Mesothelial cell of epicardium (in vitro differentiated cells): ENCODE measurements around the gene SOX9. TPM values are rescaled to one million over a fixed set of nuclear protein-coding genes. Genes with fewer than 3 reads are reported as not detected.
"Not testable (repeated sequence)": the region's sequence is repeated elsewhere in the genome, so short reads cannot be mapped to it uniquely, and the experiment has no call there.

Experiments used
- DNase-seq, 2 experiments: peaks; one replicate each; pipeline ENCODE4 v3.0.0; 2021; ENCODE audit warnings: low spot score in 2 of 2; ENCODE audit not compliant: unreplicated experiment in 2 of 2
- H3K27ac Mint-ChIP-seq: 2 replicates; pipeline ENCODE4 v1.8.0; 2021; ENCODE audit warnings: mixed read lengths
- H3K27me3 Mint-ChIP-seq: 2 replicates; pipeline ENCODE4 v1.8.0; 2021; ENCODE audit warnings: low read depth, mixed read lengths
- H3K36me3 Mint-ChIP-seq: 2 replicates; pipeline ENCODE4 v1.8.0; 2021; ENCODE audit warnings: mixed read lengths
- H3K4me1 Mint-ChIP-seq: 2 replicates; pipeline ENCODE4 v1.8.0; 2021; ENCODE audit warnings: mixed read lengths
- H3K4me3 Mint-ChIP-seq: 2 replicates; pipeline ENCODE4 v1.8.0; 2021; ENCODE audit warnings: mild to moderate bottlenecking, moderate library complexity, mixed read lengths
- H3K9me3 Mint-ChIP-seq: 2 replicates; pipeline ENCODE4 v1.8.0; 2021; ENCODE audit warnings: mixed read lengths
- total RNA-seq: library from RNA; stranded (reverse); gene quantifications from 3 replicates; pipeline ENCODE4 v1.2.1, GENCODE V29; 2021
- TF ChIP-seq, protein P1 (sequence below): fragments of 200-600 bp; sonication (generic); IDR thresholded peaks from one replicate; pipeline ENCODE4 v1.5.0; 2021; ENCODE audit warnings: antibody characterized with exemption; ENCODE audit not compliant: unreplicated experiment

Gene SOX9
- total RNA-seq, 1 donor from 2014 or later = 47.1 TPM

DNA sequence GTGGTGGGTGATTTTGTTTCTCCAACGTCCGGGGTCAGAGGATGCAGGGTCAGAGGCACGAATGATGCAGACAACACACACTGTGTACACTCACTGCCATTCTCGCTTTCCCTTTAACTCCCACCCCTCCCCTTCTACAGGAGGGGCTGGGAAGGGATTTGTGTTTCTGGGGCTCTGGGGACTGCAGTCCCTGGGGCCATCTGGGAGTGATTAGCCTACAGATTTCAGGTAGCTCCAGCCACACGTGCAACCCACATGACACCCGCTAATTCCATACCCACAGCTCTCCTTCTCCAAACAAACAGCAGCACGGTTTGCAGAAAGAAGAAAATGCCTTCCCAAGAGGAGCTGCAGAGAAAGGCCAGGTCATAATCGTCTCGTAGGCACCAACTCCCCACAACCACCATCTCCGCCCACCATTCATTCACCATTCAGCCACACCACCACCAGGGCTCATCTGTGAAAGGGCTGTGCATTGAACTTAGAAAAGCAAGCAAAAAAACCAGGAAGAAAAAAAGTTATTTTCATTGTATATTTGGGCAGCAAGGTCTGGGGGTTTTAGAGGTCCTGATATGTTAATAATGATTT lies 9.4 kb upstream of the SOX9 start:
- Mint-ChIP-seq H3K9me3 (no peaks in the 10 kb centered on the region), H3K4me1 (peaks cover 24% of the 10 kb centered on the region), H3K27ac (no peak overlapping the region), H3K27me3 (peaks cover 53% of the 10 kb centered on the region), H3K4me3 (no peak overlapping the region), H3K36me3 (no peaks in the 10 kb centered on the region)
- no peak for DNase-seq
- TF ChIP-seq, protein P1, sequence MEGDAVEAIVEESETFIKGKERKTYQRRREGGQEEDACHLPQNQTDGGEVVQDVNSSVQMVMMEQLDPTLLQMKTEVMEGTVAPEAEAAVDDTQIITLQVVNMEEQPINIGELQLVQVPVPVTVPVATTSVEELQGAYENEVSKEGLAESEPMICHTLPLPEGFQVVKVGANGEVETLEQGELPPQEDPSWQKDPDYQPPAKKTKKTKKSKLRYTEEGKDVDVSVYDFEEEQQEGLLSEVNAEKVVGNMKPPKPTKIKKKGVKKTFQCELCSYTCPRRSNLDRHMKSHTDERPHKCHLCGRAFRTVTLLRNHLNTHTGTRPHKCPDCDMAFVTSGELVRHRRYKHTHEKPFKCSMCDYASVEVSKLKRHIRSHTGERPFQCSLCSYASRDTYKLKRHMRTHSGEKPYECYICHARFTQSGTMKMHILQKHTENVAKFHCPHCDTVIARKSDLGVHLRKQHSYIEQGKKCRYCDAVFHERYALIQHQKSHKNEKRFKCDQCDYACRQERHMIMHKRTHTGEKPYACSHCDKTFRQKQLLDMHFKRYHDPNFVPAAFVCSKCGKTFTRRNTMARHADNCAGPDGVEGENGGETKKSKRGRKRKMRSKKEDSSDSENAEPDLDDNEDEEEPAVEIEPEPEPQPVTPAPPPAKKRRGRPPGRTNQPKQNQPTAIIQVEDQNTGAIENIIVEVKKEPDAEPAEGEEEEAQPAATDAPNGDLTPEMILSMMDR = no peak

DNA sequence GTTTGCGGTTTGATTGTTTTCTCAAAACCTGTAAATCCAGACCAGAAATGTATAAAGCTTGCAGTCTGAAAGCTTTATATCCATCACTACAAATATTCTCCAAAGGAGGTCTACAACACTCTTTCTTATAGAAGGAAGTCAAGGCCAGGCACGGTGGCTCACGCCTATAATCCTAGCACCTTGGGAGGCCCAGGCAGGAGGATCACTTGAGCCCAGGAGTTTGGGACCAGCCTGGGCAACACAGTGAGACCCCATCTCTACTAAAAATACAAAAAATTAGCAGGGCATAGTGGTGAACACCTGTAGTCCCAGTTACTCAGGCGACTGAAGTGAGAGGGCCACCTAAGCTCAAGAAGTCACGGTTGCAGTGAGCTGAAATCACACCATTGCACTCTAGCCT lies 8.9 kb upstream of the SOX9 start:
- DNase-seq, H3K9me3 Mint-ChIP-seq, H3K36me3 Mint-ChIP-seq, H3K4me3 Mint-ChIP-seq, H3K27ac Mint-ChIP-seq: not testable (repeated sequence)
- Mint-ChIP-seq H3K27me3 (peaks cover 55% of the 10 kb centered on the region), H3K4me1 (peaks cover 29% of the 10 kb centered on the region)

DNA sequence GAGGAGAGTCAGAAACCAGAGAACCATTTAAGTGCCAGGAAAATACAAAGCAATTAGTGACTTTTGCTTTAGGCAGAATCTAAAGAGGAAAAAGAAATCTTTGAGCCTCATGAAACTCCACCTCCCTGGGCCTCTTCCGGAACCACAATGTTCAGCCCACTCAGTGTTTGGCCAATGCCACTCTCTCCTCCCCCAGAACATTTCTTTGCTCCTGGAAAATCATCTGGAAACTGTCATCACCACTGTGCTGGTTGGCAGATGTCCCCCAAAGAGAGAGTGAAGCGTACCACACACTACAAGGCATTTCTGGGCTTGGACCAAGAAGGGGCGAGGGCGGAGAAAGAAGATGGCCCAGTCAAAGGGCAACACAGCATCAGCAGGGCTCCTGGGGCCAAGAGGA lies 7.1 kb upstream of the SOX9 start:
- Mint-ChIP-seq H3K27ac (no peak overlapping the region), H3K9me3 (no peaks in the 10 kb centered on the region), H3K36me3 (no peaks in the 10 kb centered on the region), H3K4me3 (no peak overlapping the region), H3K27me3 (peaks cover 66% of the 10 kb centered on the region), H3K4me1 (peaks cover 44% of the 10 kb centered on the region)
- TF ChIP-seq, protein P1 = no peak
- no peak for DNase-seq

DNA sequence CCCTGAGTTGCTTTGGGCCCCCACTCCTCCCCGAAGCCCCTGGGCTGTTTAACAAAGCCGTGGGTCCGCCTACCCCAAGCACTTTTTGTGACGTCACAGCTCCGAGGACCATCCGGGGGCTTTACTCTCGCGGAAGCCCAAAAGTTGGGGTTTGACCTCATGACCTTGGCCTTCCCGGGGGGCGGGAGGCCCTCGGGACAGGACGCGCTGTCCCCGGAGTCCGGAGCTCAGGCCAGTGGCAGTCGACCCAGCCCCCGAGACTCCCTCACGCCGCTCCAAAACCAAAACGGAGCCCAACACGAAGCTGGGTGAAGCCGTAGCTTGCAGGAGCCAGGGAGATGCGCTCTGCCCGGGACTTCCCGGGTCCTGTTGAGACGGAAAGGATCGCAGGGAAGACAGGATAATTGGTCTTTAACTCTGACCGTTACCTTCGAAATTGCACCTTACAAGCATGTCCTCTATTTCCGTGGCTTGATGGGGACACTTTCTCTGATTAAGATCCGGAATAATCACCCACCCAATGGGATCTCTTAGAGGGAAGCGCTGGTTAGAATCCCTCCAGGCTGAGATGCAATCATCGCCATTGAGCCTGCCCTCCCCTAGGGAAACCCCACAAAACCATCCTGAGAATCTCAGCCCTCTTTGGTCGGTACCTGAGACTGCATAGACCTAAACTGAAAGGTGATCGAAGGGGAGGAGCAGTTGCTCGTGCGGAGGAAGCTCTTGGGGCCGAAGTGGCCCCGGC lies 4.9 kb upstream of the SOX9 start:
- H3K27me3 Mint-ChIP-seq = peaks cover 73% of the 10 kb centered on the region
- peaks cover 51% of the 10 kb centered on the region for H3K4me1 Mint-ChIP-seq
- H3K27ac Mint-ChIP-seq = no peak overlapping the region
- TF ChIP-seq, protein P1 = no peak
- no peaks in the 10 kb centered on the region for H3K9me3 Mint-ChIP-seq
- DNase-seq = no peak
- H3K4me3 Mint-ChIP-seq = peak overlapping the region; percentile 73
- H3K36me3 Mint-ChIP-seq = no peaks in the 10 kb centered on the region

DNA sequence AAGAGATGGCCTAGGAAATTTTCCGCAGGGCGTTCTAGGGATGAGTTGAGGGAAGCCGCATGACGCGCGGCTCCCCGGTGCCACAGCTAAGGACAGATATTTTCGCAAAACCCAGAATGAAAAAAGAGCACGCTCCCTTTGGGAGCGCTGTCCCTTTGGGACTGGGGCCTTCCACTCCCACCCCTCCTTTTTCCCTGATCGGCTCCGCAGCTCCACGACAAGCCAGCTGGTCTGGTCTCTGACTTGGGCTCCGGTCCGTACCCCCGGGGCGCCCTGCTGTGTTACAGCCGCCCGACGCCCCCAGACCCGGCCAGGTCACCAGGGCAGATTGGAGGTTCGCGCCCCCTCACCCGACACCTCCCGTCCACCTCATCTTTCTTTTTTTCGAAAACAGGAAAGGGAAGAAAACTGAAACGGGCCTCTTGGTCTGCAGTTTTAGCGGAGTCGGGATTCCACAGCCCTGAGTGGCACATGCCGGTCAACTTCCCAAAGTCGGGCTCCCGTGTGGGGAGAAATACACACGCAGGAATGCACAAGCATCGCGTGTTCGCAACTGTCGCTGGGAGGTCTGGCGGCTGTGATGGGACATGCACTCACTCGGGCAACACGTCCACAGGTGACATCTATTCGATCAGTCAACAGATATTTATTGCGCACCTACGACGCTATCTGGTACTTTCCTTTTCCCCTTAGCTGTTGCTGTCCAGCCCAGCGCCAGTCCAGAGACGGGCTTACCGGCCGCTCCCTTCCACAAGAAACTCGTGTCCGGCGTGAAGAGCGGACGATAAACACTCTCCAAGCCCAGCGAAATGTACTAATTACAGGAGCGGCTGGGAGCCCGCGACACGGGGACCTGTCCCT lies 3.9 kb upstream of the SOX9 start:
- Mint-ChIP-seq H3K36me3 (no peaks in the 10 kb centered on the region), H3K27ac (no peak overlapping the region), H3K4me1 (peaks cover 48% of the 10 kb centered on the region), H3K9me3 (no peaks in the 10 kb centered on the region), H3K27me3 (peaks cover 75% of the 10 kb centered on the region), H3K4me3 (peak overlapping the region; percentile 73)
- peak in 1 of 2 experiments; percentile 43 for DNase-seq
- TF ChIP-seq, protein P1 = no peak
